GM23338 (cell line): ENCODE data around the gene SH2D2A.
A peak's percentile ranks its signal among the peaks of the same experiment; 100 is the strongest.

Source experiments
- CREB1 ChIP-seq: fragments of 250-450 bp; sonication (Bioruptor Pico); IDR thresholded peaks from 2 replicates; pipeline ENCODE4 v1.5.0; 2020; ENCODE audit warnings: low read depth, mild to moderate bottlenecking, moderate library complexity
- CTCF ChIP-seq, 2 experiments: fragments of 200-600 bp in 1 of 2; sonication (generic) in 1 of 2; conservative IDR thresholded peaks; 2 replicates each; pipeline versions ENCODE4 v1.5.1 to v1.6.1; 2016 to 2017; ENCODE audit warnings: antibody characterized with exemption in 2 of 2, low read depth in 2 of 2, mild to moderate bottlenecking in 2 of 2, moderate library complexity in 1 of 2
- EZH2 ChIP-seq: fragments of 200-600 bp; sonication (generic); IDR thresholded peaks from one replicate; pipeline ENCODE4 v1.8.0; 2017; ENCODE audit warnings: antibody characterized with exemption, mild to moderate bottlenecking, low read depth; ENCODE audit not compliant: unreplicated experiment
- EZH2phosphoT487 ChIP-seq: fragments of 200-600 bp; sonication (generic); IDR thresholded peaks from one replicate; pipeline ENCODE4 v1.8.1; 2018; ENCODE audit warnings: antibody characterized with exemption; ENCODE audit not compliant: unreplicated experiment
- JUNB ChIP-seq: IDR thresholded peaks from one replicate; pipeline ENCODE4 v1.6.1; 2016; ENCODE audit warnings: antibody characterized with exemption; ENCODE audit not compliant: unreplicated experiment
- POLR2AphosphoS5 ChIP-seq: IDR thresholded peaks from 2 replicates; pipeline ENCODE4 v1.6.1; 2016; ENCODE audit warnings: antibody characterized with exemption, low read depth
- STAT1 ChIP-seq: IDR thresholded peaks from one replicate; pipeline ENCODE4 v1.6.1; 2016; ENCODE audit warnings: antibody characterized with exemption; ENCODE audit not compliant: unreplicated experiment

DNA sequence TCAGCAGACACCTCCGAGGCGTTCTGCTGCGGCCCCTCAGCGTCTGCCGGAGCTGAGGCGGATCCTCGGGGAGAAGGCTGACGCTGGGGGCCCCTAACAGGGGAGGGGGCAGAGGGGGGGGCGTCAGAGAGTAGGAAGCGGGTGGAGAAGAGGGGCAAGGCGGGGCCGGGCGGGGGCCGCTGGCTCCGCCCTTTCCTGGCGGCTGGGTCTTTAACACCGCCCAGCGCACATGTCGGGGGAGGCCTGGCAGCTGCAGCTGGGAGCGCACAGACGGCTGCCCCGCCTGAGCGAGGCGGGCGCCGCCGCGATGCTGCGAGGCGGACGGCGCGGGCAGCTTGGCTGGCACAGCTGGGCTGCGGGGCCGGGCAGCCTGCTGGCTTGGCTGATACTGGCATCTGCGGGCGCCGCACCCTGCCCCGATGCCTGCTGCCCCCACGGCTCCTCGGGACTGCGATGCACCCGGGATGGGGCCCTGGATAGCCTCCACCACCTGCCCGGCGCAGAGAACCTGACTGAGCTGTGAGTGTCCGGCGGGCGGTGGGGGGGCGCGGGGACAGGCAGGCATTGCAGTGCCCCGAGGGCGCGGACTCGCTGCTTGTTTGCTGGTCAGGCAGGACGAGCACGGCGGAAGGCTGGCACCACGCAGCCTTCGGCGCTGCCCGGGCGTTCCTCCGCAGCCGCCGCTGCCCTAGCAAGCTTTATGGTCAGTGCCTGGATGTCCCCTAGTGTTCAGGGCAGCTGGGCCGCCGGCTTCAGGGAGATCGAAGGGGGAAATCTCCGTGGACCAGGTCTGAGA is 44.2 kb upstream of the SH2D2A start, which contains the start of gene NTRK1:
- TF ChIP-seq STAT1 (no peak), EZH2 (peak; percentile 49), CTCF (conservative IDR thresholded peaks at IDR 0.05; ENCODE audit: low read depth in 2 of 2) (no peak), EZH2phosphoT487 (peak; percentile 85), CREB1 (no peak), JUNB (no peak), POLR2AphosphoS5 (no peak)
